Measurements from ENCODE around the gene HIPK1. TPM values are rescaled to one million over a fixed set of nuclear protein-coding genes. Genes with fewer than 3 reads are reported as not detected.

Gene HIPK1
- total and polyA plus RNA-seq, 2 of the 13 experiments (the other 11 are each of a cell fraction or from before 2014, with no cell fraction given), result 20.8 to 33.4 TPM

DNA sequence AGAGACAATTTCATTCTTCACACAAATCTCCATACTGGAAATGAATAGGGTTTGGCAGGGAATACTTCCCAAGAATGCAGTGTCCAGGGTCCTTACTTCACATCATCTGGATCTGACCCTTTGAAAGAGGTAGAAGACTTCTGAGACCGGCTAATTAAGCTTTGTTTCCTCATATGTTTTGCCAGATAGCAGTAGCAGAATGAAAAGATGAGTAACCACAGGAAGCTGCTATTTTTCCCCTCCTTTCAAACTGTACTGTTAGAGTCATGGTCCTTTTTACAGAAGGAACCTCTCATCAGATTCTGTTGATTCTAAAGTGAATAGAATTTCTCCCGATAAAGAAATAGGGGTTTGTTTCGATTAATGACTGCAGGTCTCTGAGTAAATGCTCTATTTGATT lies 48.8 kb downstream of the HIPK1 start (continued):
- TF ChIP-seq, protein P1, sequence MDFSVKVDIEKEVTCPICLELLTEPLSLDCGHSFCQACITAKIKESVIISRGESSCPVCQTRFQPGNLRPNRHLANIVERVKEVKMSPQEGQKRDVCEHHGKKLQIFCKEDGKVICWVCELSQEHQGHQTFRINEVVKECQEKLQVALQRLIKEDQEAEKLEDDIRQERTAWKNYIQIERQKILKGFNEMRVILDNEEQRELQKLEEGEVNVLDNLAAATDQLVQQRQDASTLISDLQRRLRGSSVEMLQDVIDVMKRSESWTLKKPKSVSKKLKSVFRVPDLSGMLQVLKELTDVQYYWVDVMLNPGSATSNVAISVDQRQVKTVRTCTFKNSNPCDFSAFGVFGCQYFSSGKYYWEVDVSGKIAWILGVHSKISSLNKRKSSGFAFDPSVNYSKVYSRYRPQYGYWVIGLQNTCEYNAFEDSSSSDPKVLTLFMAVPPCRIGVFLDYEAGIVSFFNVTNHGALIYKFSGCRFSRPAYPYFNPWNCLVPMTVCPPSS (IDR thresholded peaks at IDR 0.05), result no peak
- TF ChIP-seq KDM3A (CRISPR knock-in tag; IDR thresholded peaks at IDR 0.05; ENCODE audit: low read depth) (no peak), NFE2 (CRISPR knock-in tag; IDR thresholded peaks at IDR 0.05) (no peak)

DNA sequence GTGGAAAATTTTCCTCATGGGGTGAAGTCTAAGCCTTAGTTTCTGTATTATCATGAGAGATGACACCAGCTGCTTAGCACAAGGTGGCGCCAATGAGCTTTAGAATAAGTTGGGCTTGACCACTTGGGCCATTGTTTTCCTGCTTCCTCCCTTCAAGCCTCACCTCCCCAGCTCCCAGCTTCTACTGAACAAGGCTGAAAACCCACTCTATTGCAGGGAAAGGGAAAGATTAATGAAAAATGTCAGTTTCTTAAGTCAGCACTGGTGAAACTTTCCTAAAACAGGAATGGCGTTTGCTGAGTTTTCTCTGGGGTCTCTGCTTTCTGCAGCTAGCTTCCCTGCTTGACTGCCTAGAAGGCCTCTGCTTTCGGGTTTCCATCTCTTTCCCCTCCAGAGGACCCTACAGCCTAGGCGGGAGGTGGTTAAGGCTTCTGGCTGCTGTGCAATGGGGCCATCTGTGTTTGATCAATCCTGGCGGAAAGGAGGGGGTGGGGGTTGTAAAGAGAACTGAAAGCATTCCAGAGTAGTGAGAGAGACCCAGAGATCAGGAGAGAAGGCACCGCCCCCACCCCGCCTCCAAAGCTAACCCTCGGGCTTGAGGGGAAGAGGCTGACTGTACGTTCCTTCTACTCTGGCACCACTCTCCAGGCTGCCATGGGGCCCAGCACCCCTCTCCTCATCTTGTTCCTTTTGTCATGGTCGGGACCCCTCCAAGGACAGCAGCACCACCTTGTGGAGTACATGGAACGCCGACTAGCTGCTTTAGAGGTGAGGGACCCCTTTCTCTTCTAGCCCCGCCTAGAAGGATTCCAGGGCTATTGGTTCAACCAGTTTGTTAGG lies 50.0 kb downstream of the HIPK1 start, which contains the start of gene OLFML3:
Gene OLFML3, plus strand, starts transcription at position 612 of the 840 bp plus-strand sequence. Its CDS starts 43 bp downstream, at position 655.
- ATAC-seq (peak; percentile 82), DNase-seq (ENCODE audit: low spot score) (peak; percentile 87), FAIRE-seq (peak; percentile 83)
- in situ Hi-C loops (cut with HindIII; ENCODE audit: extremely low pct_ligation_motif_present, low pct_unique_long_range_greater_than_20kb) (loop anchor here (5.0 kb wide), 1 partner anchor 303 kb away; no protein-coding TSS in a partner anchor), intact Hi-C loops (cut with micrococcal nuclease; ENCODE audit: unreplicated experiment) (loop anchor here (1.0 to 2.0 kb wide), 2 partner anchors 240 to 304 kb away; no protein-coding TSS in a partner anchor)
- BruUV-seq (replicated peaks), result no TSS peak
- H3K27ac ChIP-seq (ENCODE audit: extremely low read length, insufficient read depth, low read length), result peak within 1 kb of the TSS; percentile 59
- H3K9ac ChIP-seq (ENCODE audit: insufficient read depth, low read depth, low read length), result peak within 1 kb of the TSS; percentile 65
- 5% methylated on average over 10 of the region's 13 CpGs for WGBS (ENCODE audit: low lambda C conversion rate)
- H4K20me1 ChIP-seq (ENCODE audit: insufficient read depth, low read length), result no peaks in the 10 kb centered on the region
- peaks cover 0 to 5% of the 10 kb centered on the region in 2 experiments; a peak in 1 of 5 replicates for H3K36me3 ChIP-seq (replicated peaks in 1 of 2; ENCODE audit: control insufficient read depth in 1 of 2, insufficient read depth in 2 of 2, low read length in 2 of 2)
- peaks cover 44% of the 10 kb centered on the region for H3K4me1 ChIP-seq (ENCODE audit: insufficient read depth, low read length)
- peak within 1 kb of the TSS; percentile 99 for H3K4me2 ChIP-seq (ENCODE audit: low read depth, low read length)
- no peaks in the 10 kb centered on the region for H3K79me2 ChIP-seq (ENCODE audit: insufficient read depth, low read length)
- CTCF ChIA-PET (ENCODE audit: low intra/inter-chr PET ratio, low total read pairs), result interaction anchor here (0.6 to 2.7 kb wide), 5 partner anchors 54 to 367 kb away, joined by 3 to 20 read pairs (median 7); no protein-coding TSS in a partner anchor
- POLR2A ChIA-PET, result interaction anchor here (0.8 to 0.9 kb wide), 2 partner anchors 49 to 304 kb away, joined by 3 read pairs; no protein-coding TSS in a partner anchor
- no peak within 1 kb of the TSS for H2AFZ ChIP-seq (ENCODE audit: low read length)
- no peaks in the 10 kb centered on the region for H3K9me3 ChIP-seq (ENCODE audit: low read length)
- H3K4me3 ChIP-seq (replicated peaks in 1 of 3; ENCODE audit: insufficient read depth in 1 of 3, low read depth in 2 of 3, low read length in 3 of 3), result peak within 1 kb of the TSS; percentile 56 to 72 (median 63)
- H3K27me3 ChIP-seq (ENCODE audit: control insufficient read depth in 1 of 2, insufficient read depth in 2 of 2, low read length in 2 of 2), result no peaks in the 10 kb centered on the region; a peak in 1 of 5 replicates
- no peak for TF ChIP-seq SUZ12 (IDR thresholded peaks at IDR 0.05; ENCODE audit: low read depth, low read length)
- no peak for TF ChIP-seq IKZF1 (IDR thresholded peaks at IDR 0.05)
- TF ChIP-seq KDM2A (CRISPR knock-in tag; IDR thresholded peaks at IDR 0.05; ENCODE audit: borderline replicate concordance, low read depth), result peak; percentile 41; the same call in 1 of the 2 replicates
- no peak for TF ChIP-seq PCBP1 (IDR thresholded peaks at IDR 0.05; ENCODE audit: borderline replicate concordance, low read depth, low read length)
- no peak for TF ChIP-seq AKAP8 (CRISPR knock-in tag; IDR thresholded peaks at IDR 0.05)
- peak; percentile 37; the same call in 1 of the 2 replicates for TF ChIP-seq MAZ (IDR thresholded peaks at IDR 0.05; ENCODE audit: borderline replicate concordance, low read depth, low read length)
- TF ChIP-seq MAZ (CRISPR knock-in tag; IDR thresholded peaks at IDR 0.05; ENCODE audit: low read depth), result peak; percentile 16; the same call in 1 of the 2 replicates
- TF ChIP-seq NCOA1 (CRISPR knock-in tag; IDR thresholded peaks at IDR 0.05), result no peak
- TF ChIP-seq ZNF782 (CRISPR knock-in tag; IDR thresholded peaks at IDR 0.05; ENCODE audit: borderline replicate concordance), result no peak
- no peak for TF ChIP-seq KAT7 (CRISPR knock-in tag; IDR thresholded peaks at IDR 0.05; ENCODE audit: borderline replicate concordance)
- TF ChIP-seq RAD21 (CRISPR knock-in tag; IDR thresholded peaks at IDR 0.05), result peak; percentile 50
- TF ChIP-seq, protein P2, sequence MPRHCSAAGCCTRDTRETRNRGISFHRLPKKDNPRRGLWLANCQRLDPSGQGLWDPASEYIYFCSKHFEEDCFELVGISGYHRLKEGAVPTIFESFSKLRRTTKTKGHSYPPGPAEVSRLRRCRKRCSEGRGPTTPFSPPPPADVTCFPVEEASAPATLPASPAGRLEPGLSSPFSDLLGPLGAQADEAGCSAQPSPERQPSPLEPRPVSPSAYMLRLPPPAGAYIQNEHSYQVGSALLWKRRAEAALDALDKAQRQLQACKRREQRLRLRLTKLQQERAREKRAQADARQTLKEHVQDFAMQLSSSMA (CRISPR knock-in tag; IDR thresholded peaks at IDR 0.05), result no peak
- no peak for TF ChIP-seq ZNF607 (CRISPR knock-in tag; IDR thresholded peaks at IDR 0.05; ENCODE audit: borderline replicate concordance)
- TF ChIP-seq GFI1 (CRISPR knock-in tag; IDR thresholded peaks at IDR 0.05; ENCODE audit: borderline replicate concordance), result 0 out of 2 replicates have a peak, but pooled peaks have one; percentile 29
- TF ChIP-seq REPIN1 (CRISPR knock-in tag; IDR thresholded peaks at IDR 0.05; ENCODE audit: borderline replicate concordance, low read depth), result no peak
- TF ChIP-seq SOX13 (IDR thresholded peaks at IDR 0.05), result no peak
- no peak for TF ChIP-seq SOX13 (CRISPR knock-in tag; conservative IDR thresholded peaks at IDR 0.05 in 1 of 2, IDR thresholded peaks at IDR 0.05 in 1 of 2)
- no peak for TF ChIP-seq SALL2 (CRISPR knock-in tag; IDR thresholded peaks at IDR 0.05)
- TF ChIP-seq TCF7 (IDR thresholded peaks at IDR 0.05; ENCODE audit: low read depth), result peak; percentile 34; the same call in 1 of the 2 replicates
- TF ChIP-seq NFRKB (IDR thresholded peaks at IDR 0.05), result no peak
